ENCODE results near the gene LAPTM5. TPM values are rescaled to one million over a fixed set of nuclear protein-coding genes. Genes with fewer than 3 reads are reported as not detected.

The LAPTM5 gene
- total and polyA plus RNA-seq, 10 of the 15 experiments (the other 5 are each of a cell fraction or from before 2014, with no cell fraction given): 24.1 to 1,034 (median 687) TPM

- TF ChIP-seq BHLHE40 (IDR thresholded peaks at IDR 0.05; ENCODE audit: borderline replicate concordance in 1 of 2, low read depth in 2 of 2, low read length in 1 of 2) (0 out of 4 replicates have a peak, but pooled peaks of 1 of the 2 experiments have one; percentile 14), NFYB (IDR thresholded peaks at IDR 0.05; ENCODE audit: insufficient read depth, low read depth, low read length) (no peak), ZBTB33 (IDR thresholded peaks at IDR 0.05) (no peak), E2F4 (IDR thresholded peaks at IDR 0.05; ENCODE audit: low read depth, low read length) (no peak), BCL3 (IDR thresholded peaks at IDR 0.05; ENCODE audit: borderline replicate concordance, insufficient read depth, low read depth, low read length, poor library complexity, severe bottlenecking) (no peak), ZNF24 (IDR thresholded peaks at IDR 0.05) (no peak), CREB1 (IDR thresholded peaks at IDR 0.05; ENCODE audit: low read depth) (no peak), YY1 (IDR thresholded peaks at IDR 0.05; ENCODE audit: low read depth, low read length) (peak; percentile 73), MTA3 (IDR thresholded peaks at IDR 0.05; ENCODE audit: borderline replicate concordance, low read length) (no peak), MYC (IDR thresholded peaks at IDR 0.05; ENCODE audit: insufficient read depth, insufficient read length, insufficient replicate concordance, low read length, severe bottlenecking) (no peak), ATF7 (IDR thresholded peaks at IDR 0.05; ENCODE audit: low read depth) (no peak), SKIL (IDR thresholded peaks at IDR 0.05; ENCODE audit: low read depth, poor library complexity, severe bottlenecking) (peak; percentile 29), TCF7 (IDR thresholded peaks at IDR 0.05; ENCODE audit: borderline replicate concordance) (no peak), ZNF217 (IDR thresholded peaks at IDR 0.05) (no peak), SREBF1 (IDR thresholded peaks at IDR 0.05; ENCODE audit: low read length) (no peak), HDAC6 (IDR thresholded peaks at IDR 0.05; ENCODE audit: unreplicated experiment) (no peak), CTCF (IDR thresholded peaks at IDR 0.05 in 2 of 3, conservative IDR thresholded peaks at IDR 0.05 in 1 of 3; ENCODE audit: control insufficient read depth in 2 of 3, extremely low read depth in 1 of 3, insufficient read depth in 1 of 3, low read depth in 3 of 3, low read length in 3 of 3) (peak; percentile 91 to 97 (median 97)), SRF (IDR thresholded peaks at IDR 0.05; ENCODE audit: low read depth in 2 of 2, low read length in 2 of 2) (no peak), ETV6 (conservative IDR thresholded peaks at IDR 0.05 in 1 of 2, IDR thresholded peaks at IDR 0.05 in 1 of 2; ENCODE audit: borderline replicate concordance in 1 of 2, low read depth in 1 of 2) (0 out of 4 replicates have a peak, but pooled peaks of 1 of the 2 experiments have one; percentile 29)
Observed at GRCh38 chr1:30779294-30780071, 21.9 kb upstream of the LAPTM5 start (continued).

All from GM12878 (cell line).